CD4-positive, CD25-positive, alpha-beta regulatory T cell (primary cell): ENCODE measurements around the gene CCL2. TPM values are rescaled to one million over a fixed set of nuclear protein-coding genes. Genes with fewer than 3 reads are reported as not detected.
A peak's percentile ranks its signal among the peaks of the same experiment; 100 is the strongest.

ENCODE experiments used
- ATAC-seq, 2 donors: fragments of 150-1000 bp; cut with Tn5 transposase; one replicate each; pipeline ENCODE4 v1.10.0; 2021; ENCODE audit warnings: low read depth in 2 of 2, moderate number of reproducible peaks in 2 of 2, moderate library complexity in 1 of 2
- DNase-seq, 3 donors: peaks; one replicate each; pipeline versions ENCODE4 v3.0.0 to v3.0.0-alpha.2; 2012 to 2022; ENCODE audit warnings: mixed read lengths in 1 of 3
- H3K27ac ChIP-seq: one replicate; pipeline ENCODE4 v1.7.0; 2013; ENCODE audit warnings: mild to moderate bottlenecking, low read length; ENCODE audit not compliant: insufficient read depth, poor library complexity, severe bottlenecking
- H3K27me3 ChIP-seq: one replicate; pipeline ENCODE4 v1.7.0; 2013; ENCODE audit warnings: low read length; ENCODE audit not compliant: control insufficient read depth, insufficient read depth
- H3K36me3 ChIP-seq: one replicate; pipeline ENCODE4 v1.7.0; 2013; ENCODE audit warnings: mild to moderate bottlenecking, low read length, moderate library complexity; ENCODE audit not compliant: control insufficient read depth, insufficient read depth
- H3K4me1 ChIP-seq: 2 replicates; pipeline ENCODE4 v1.7.0; 2013; ENCODE audit warnings: mild to moderate bottlenecking, low read length; ENCODE audit not compliant: insufficient read depth, control insufficient read depth, poor library complexity, severe bottlenecking
- H3K4me3 ChIP-seq: one replicate; pipeline ENCODE4 v1.7.0; 2013; ENCODE audit warnings: low read depth, mild to moderate bottlenecking, low read length, moderate library complexity
- H3K9me3 ChIP-seq, 2 experiments: 1 replicate in 1 of 2; 2 replicates in 1 of 2; pipeline ENCODE4 v1.7.0; 2013; ENCODE audit warnings: low read length in 2 of 2, mild to moderate bottlenecking in 1 of 2, moderate library complexity in 1 of 2; ENCODE audit not compliant: control insufficient read depth in 2 of 2
- H3K27ac Mint-ChIP-seq, 3 donors: one replicate each; pipeline ENCODE4 v1.8.0; 2020 to 2022; ENCODE audit warnings: mild to moderate bottlenecking in 3 of 3, mixed read lengths in 3 of 3, moderate library complexity in 2 of 3
- H3K27me3 Mint-ChIP-seq: one replicate; pipeline ENCODE4 v1.8.0; 2022; ENCODE audit warnings: mild to moderate bottlenecking, mixed read lengths
- H3K36me3 Mint-ChIP-seq: one replicate; pipeline ENCODE4 v1.8.0; 2020; ENCODE audit warnings: mixed read lengths
- H3K4me1 Mint-ChIP-seq, 4 donors: one replicate each; pipeline ENCODE4 v1.8.0; 2020 to 2022; ENCODE audit warnings: mixed read lengths in 4 of 4, mild to moderate bottlenecking in 1 of 4
- H3K4me3 Mint-ChIP-seq, 4 donors: one replicate each; pipeline ENCODE4 v1.8.0; 2020 to 2022; ENCODE audit warnings: mild to moderate bottlenecking in 4 of 4, mixed read lengths in 4 of 4, moderate library complexity in 3 of 4
- H3K9me3 Mint-ChIP-seq, 7 donors: one replicate each; pipeline ENCODE4 v1.8.0; 2020 to 2022; ENCODE audit warnings: mixed read lengths in 7 of 7, mild to moderate bottlenecking in 3 of 7, moderate library complexity in 2 of 7
- polyA plus RNA-seq, 4 donors: library from polyadenylated mRNA; unstranded; fragments of 300-500 nt; fragmentation: Illumina TruSeq; gene quantifications; one replicate each; pipeline ENCODE4 v1.2.3, GENCODE V29; 2021
- total RNA-seq: library from RNA; stranded (reverse); gene quantifications from one replicate; pipeline ENCODE4 v1.2.3, GENCODE V29; 2022

The CCL2 gene
- total and polyA plus RNA-seq, 5 donors from 2014 or later: not detected

- H3K27me3 Mint-ChIP-seq: peaks cover 4% of the 10 kb centered on the region
- ATAC-seq: no peak
- no peak for DNase-seq
- H3K36me3 Mint-ChIP-seq: no peaks in the 10 kb centered on the region
- peaks cover 0 to 3% of the 10 kb centered on the region in 2 experiments for H3K9me3 ChIP-seq
- H3K36me3 ChIP-seq: no peaks in the 10 kb centered on the region
- no peaks in the 10 kb centered on the region for H3K4me1 ChIP-seq
- H3K4me1 Mint-ChIP-seq: no peaks in the 10 kb centered on the region
- no peak overlapping the region for H3K27ac ChIP-seq
- no peak overlapping the region for H3K27ac Mint-ChIP-seq
- H3K4me3 Mint-ChIP-seq: no peak overlapping the region
- peaks cover 5% of the 10 kb centered on the region for H3K27me3 ChIP-seq
- peaks cover 0 to 10% (median 3%) of the 10 kb centered on the region in 7 donors for H3K9me3 Mint-ChIP-seq
- H3K4me3 ChIP-seq: no peak overlapping the region
Observed at GRCh38 chr17:34227707-34228106, 27.4 kb upstream of the CCL2 start.

- no peaks in the 10 kb centered on the region for H3K36me3 ChIP-seq
- H3K4me1 Mint-ChIP-seq: no peaks in the 10 kb centered on the region
- H3K9me3 Mint-ChIP-seq: peaks cover 0 to 10% (median 3%) of the 10 kb centered on the region in 7 donors
- H3K4me1 ChIP-seq: no peaks in the 10 kb centered on the region
- peaks cover 4% of the 10 kb centered on the region for H3K27me3 Mint-ChIP-seq
- DNase-seq (no peak), ATAC-seq (no peak)
- H3K4me3 ChIP-seq: no peak overlapping the region
- H3K36me3 Mint-ChIP-seq: no peaks in the 10 kb centered on the region
- peaks cover 0 to 3% of the 10 kb centered on the region in 2 experiments for H3K9me3 ChIP-seq
- peaks cover 5% of the 10 kb centered on the region for H3K27me3 ChIP-seq
- no peak overlapping the region for H3K27ac Mint-ChIP-seq
- H3K4me3 Mint-ChIP-seq: no peak overlapping the region
- no peak overlapping the region for H3K27ac ChIP-seq
Observed at GRCh38 chr17:34228781-34229180, 26.3 kb upstream of the CCL2 start.

GRCh38 chr17:34230342-34230741 lies 24.7 kb upstream of the CCL2 start:
- H3K27me3 ChIP-seq: peaks cover 5% of the 10 kb centered on the region
- H3K4me1 ChIP-seq: no peaks in the 10 kb centered on the region
- H3K36me3 Mint-ChIP-seq: no peaks in the 10 kb centered on the region
- H3K27ac Mint-ChIP-seq: no peak overlapping the region
- H3K27ac ChIP-seq: no peak overlapping the region
- ATAC-seq: no peak
- peaks cover 0 to 3% of the 10 kb centered on the region in 2 experiments for H3K9me3 ChIP-seq
- DNase-seq: no peak
- peaks cover 11% of the 10 kb centered on the region for H3K27me3 Mint-ChIP-seq
- H3K4me3 Mint-ChIP-seq: no peak overlapping the region
- no peaks in the 10 kb centered on the region for H3K4me1 Mint-ChIP-seq
- peaks cover 0 to 10% (median 4%) of the 10 kb centered on the region in 7 donors for H3K9me3 Mint-ChIP-seq
- no peaks in the 10 kb centered on the region for H3K36me3 ChIP-seq
- H3K4me3 ChIP-seq: no peak overlapping the region

- Histone ChIP-seq H3K4me1 (no peaks in the 10 kb centered on the region), H3K36me3 (no peaks in the 10 kb centered on the region), H3K27ac (no peak overlapping the region), H3K4me3 (no peak overlapping the region), H3K9me3 (peaks cover 0 to 3% of the 10 kb centered on the region in 2 experiments), H3K27me3 (peaks cover 2% of the 10 kb centered on the region)
- H3K4me3 Mint-ChIP-seq: no peak overlapping the region
- H3K36me3 Mint-ChIP-seq: no peaks in the 10 kb centered on the region
- H3K9me3 Mint-ChIP-seq: peaks cover 0 to 8% (median 2%) of the 10 kb centered on the region in 7 donors
- no peak overlapping the region for H3K27ac Mint-ChIP-seq
- peaks cover 7% of the 10 kb centered on the region for H3K27me3 Mint-ChIP-seq
- H3K4me1 Mint-ChIP-seq: no peaks in the 10 kb centered on the region
- DNase-seq: no peak
- ATAC-seq: no peak
Observed at GRCh38 chr17:34234616-34235015, 20.5 kb upstream of the CCL2 start.

GRCh38 chr17:34235389-34236028 lies 19.6 kb upstream of the CCL2 start:
- H3K27ac ChIP-seq: no peak overlapping the region
- Mint-ChIP-seq H3K27ac (peak overlapping the region in 1 of 3 donors; percentile 84), H3K27me3 (peaks cover 7% of the 10 kb centered on the region), H3K36me3 (no peaks in the 10 kb centered on the region), H3K4me3 (no peak overlapping the region), H3K9me3 (peaks cover 0 to 6% (median 1%) of the 10 kb centered on the region in 7 donors), H3K4me1 (peaks cover 0 to 3% (median 0%) of the 10 kb centered on the region in 4 donors)
- H3K27me3 ChIP-seq: peaks cover 2% of the 10 kb centered on the region
- ATAC-seq (no peak), DNase-seq (no peak)
- no peaks in the 10 kb centered on the region for H3K36me3 ChIP-seq
- H3K4me3 ChIP-seq: no peak overlapping the region
- no peaks in the 10 kb centered on the region for H3K4me1 ChIP-seq
- H3K9me3 ChIP-seq: peaks cover 0 to 1% of the 10 kb centered on the region in 2 experiments

- Histone ChIP-seq H3K4me3 (no peak overlapping the region), H3K4me1 (no peaks in the 10 kb centered on the region), H3K27me3 (peaks cover 2% of the 10 kb centered on the region), H3K27ac (no peak overlapping the region), H3K36me3 (no peaks in the 10 kb centered on the region), H3K9me3 (no peaks in the 10 kb centered on the region)
- H3K9me3 Mint-ChIP-seq: peaks cover 0 to 6% (median 0%) of the 10 kb centered on the region in 7 donors
- no peak overlapping the region for H3K4me3 Mint-ChIP-seq
- peaks cover 7% of the 10 kb centered on the region for H3K27me3 Mint-ChIP-seq
- ATAC-seq (no peak), DNase-seq (no peak)
- peaks cover 0 to 3% (median 0%) of the 10 kb centered on the region in 4 donors for H3K4me1 Mint-ChIP-seq
- H3K36me3 Mint-ChIP-seq: no peaks in the 10 kb centered on the region
- no peak overlapping the region for H3K27ac Mint-ChIP-seq
Observed at GRCh38 chr17:34236281-34236892, 18.7 kb upstream of the CCL2 start.

- Histone ChIP-seq H3K27me3 (no peaks in the 10 kb centered on the region), H3K9me3 (no peaks in the 10 kb centered on the region), H3K36me3 (no peaks in the 10 kb centered on the region), H3K4me3 (no peak overlapping the region), H3K4me1 (no peaks in the 10 kb centered on the region), H3K27ac (no peak overlapping the region)
- no peak for DNase-seq
- Mint-ChIP-seq H3K27ac (no peak overlapping the region), H3K36me3 (no peaks in the 10 kb centered on the region), H3K4me1 (peaks cover 0 to 3% (median 0%) of the 10 kb centered on the region in 4 donors), H3K9me3 (peaks cover 0 to 6% (median 0%) of the 10 kb centered on the region in 7 donors), H3K4me3 (no peak overlapping the region), H3K27me3 (peaks cover 7% of the 10 kb centered on the region)
- ATAC-seq: no peak
Observed at GRCh38 chr17:34237458-34237857, 17.6 kb upstream of the CCL2 start.

- Mint-ChIP-seq H3K27me3 (no peaks in the 10 kb centered on the region), H3K4me3 (no peak overlapping the region), H3K27ac (no peak overlapping the region), H3K4me1 (peaks cover 0 to 3% (median 0%) of the 10 kb centered on the region in 4 donors), H3K36me3 (no peaks in the 10 kb centered on the region), H3K9me3 (peaks cover 0 to 6% (median 0%) of the 10 kb centered on the region in 7 donors)
- no peaks in the 10 kb centered on the region for H3K4me1 ChIP-seq
- no peak overlapping the region for H3K27ac ChIP-seq
- H3K4me3 ChIP-seq: no peak overlapping the region
- H3K27me3 ChIP-seq: no peaks in the 10 kb centered on the region
- H3K36me3 ChIP-seq: no peaks in the 10 kb centered on the region
- DNase-seq (no peak), ATAC-seq (no peak)
- no peaks in the 10 kb centered on the region for H3K9me3 ChIP-seq
Observed at GRCh38 chr17:34241062-34241461, 14.0 kb upstream of the CCL2 start.
